HG02870 (cell line): ENCODE measurements around the gene RBM42.
"Not testable (repeated sequence)": the region's sequence is repeated elsewhere in the genome, so short reads cannot be mapped to it uniquely, and the experiment has no call there.

Experiments used
- ATAC-seq: cut with Tn5 transposase; IDR thresholded peaks from one replicate; pipeline ENCODE4 v1.9.1; 2021; ENCODE audit warnings: mild to moderate bottlenecking, moderate library complexity; ENCODE audit not compliant: unreplicated experiment

The RBM42 gene

GRCh38 chr19:35648017-35648961 is 19.5 kb downstream of the RBM42 start, which contains the start of gene COX6B1:
Gene COX6B1 (plus strand): TSS chr19:35648323. CDS start chr19:35651244, 2,921 bp downstream.
- peak; percentile 55 for ATAC-seq

GRCh38 chr19:35650581-35650980 is 21.7 kb downstream of the RBM42 start:
- no peak for ATAC-seq

- ATAC-seq = not testable (repeated sequence)
Observed at GRCh38 chr19:35654828-35655227, 26.0 kb downstream of the RBM42 start.

- ATAC-seq = no peak
Observed at GRCh38 chr19:35655600-35655999, 26.8 kb downstream of the RBM42 start.

- ATAC-seq = no peak
Observed at GRCh38 chr19:35656700-35657099, 27.9 kb downstream of the RBM42 start.

GRCh38 chr19:35657904-35658700 is 29.3 kb downstream of the RBM42 start:
- no peak for ATAC-seq

GRCh38 chr19:35661995-35662340 is 33.1 kb downstream of the RBM42 start:
- ATAC-seq = no peak

- ATAC-seq = no peak
Observed at GRCh38 chr19:35663981-35664380, 35.1 kb downstream of the RBM42 start.

- ATAC-seq = no peak
Observed at GRCh38 chr19:35665157-35665556, 36.3 kb downstream of the RBM42 start.

GRCh38 chr19:35665604-35666003 is 36.8 kb downstream of the RBM42 start:
- ATAC-seq = no peak

- ATAC-seq = no peak
Observed at GRCh38 chr19:35666251-35666913, 37.5 kb downstream of the RBM42 start, which contains the start of gene UPK1A. Gene UPK1A (plus strand): TSS chr19:35666517. CDS start chr19:35666813, 296 bp downstream.

- ATAC-seq = no peak
Observed at GRCh38 chr19:35669566-35669965, 40.7 kb downstream of the RBM42 start.

- no peak for ATAC-seq
Observed at GRCh38 chr19:35669974-35670373, 41.1 kb downstream of the RBM42 start.

- no peak for ATAC-seq
Observed at GRCh38 chr19:35670686-35671085, 41.9 kb downstream of the RBM42 start.

- ATAC-seq = no peak
Observed at GRCh38 chr19:35671818-35672217, 43.0 kb downstream of the RBM42 start.

GRCh38 chr19:35673121-35673804 is 44.4 kb downstream of the RBM42 start:
- ATAC-seq = no peak

- ATAC-seq = no peak
Observed at GRCh38 chr19:35675589-35676140, 46.8 kb downstream of the RBM42 start.
